ENCODE data around the gene CALHM1. TPM values are rescaled to one million over a fixed set of nuclear protein-coding genes. Genes with fewer than 3 reads are reported as not detected.
"Not testable (repeated sequence)": the region's sequence is repeated elsewhere in the genome, so short reads cannot be mapped to it uniquely, and the experiment has no call there.

CALHM1 gene
- total RNA-seq, result not detected in 2 replicates

DNA sequence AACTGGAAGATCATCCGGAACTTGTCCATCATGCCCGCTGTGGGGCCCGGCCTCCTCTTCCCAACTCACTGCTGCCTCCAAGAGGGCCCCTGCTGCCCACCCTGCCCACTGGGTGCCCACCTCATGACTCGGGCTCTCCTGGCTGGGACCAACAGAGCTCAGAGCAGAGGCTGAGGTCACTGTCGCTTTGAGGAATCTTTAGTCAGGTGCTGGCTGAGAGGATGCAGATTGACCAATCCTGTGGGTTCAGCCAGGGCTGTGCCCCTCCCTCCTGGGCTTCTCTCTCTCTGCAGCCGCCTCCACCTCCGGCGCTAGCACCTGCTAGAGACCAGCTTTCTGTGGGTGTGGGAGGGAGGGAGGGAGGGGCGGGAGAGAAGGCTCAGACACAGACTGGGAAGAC lies at the start of gene CALHM1:
CALHM1 (minus strand) TSS at position 181 of the 400 bp plus-strand sequence; CDS start at position 32, 149 bp downstream.
- Mint-ChIP-seq H3K4me1 (peaks cover 23% of the 10 kb centered on the region), H3K36me3 (ENCODE audit: low read depth) (no peaks in the 10 kb centered on the region), H3K4me3 (peak within 1 kb of the TSS; percentile 28), H3K9me3 (no peaks in the 10 kb centered on the region), H3K27me3 (peaks cover 8% of the 10 kb centered on the region), H3K27ac (no peak within 1 kb of the TSS)
- peak; percentile 66 for DNase-seq
- intact Hi-C loops (cut with micrococcal nuclease), result no loop called here

- peaks cover 49% of the 10 kb centered on the region for H3K27me3 Mint-ChIP-seq
- H3K27ac Mint-ChIP-seq, result no peak overlapping the region
- H3K9me3 Mint-ChIP-seq, result no peaks in the 10 kb centered on the region
- DNase-seq, result no peak
- peaks cover 17% of the 10 kb centered on the region for H3K4me1 Mint-ChIP-seq
- H3K36me3 Mint-ChIP-seq (ENCODE audit: low read depth), result peaks cover 3% of the 10 kb centered on the region
- intact Hi-C loops (cut with micrococcal nuclease), result no loop called here
- H3K4me3 Mint-ChIP-seq, result no peak overlapping the region
Measured at GRCh38 chr10:103507235-103508191, 48.8 kb upstream of the CALHM1 start.

GRCh38 chr10:103506061-103506460 lies 47.4 kb upstream of the CALHM1 start:
- Mint-ChIP-seq H3K36me3 (ENCODE audit: low read depth) (peaks cover 3% of the 10 kb centered on the region), H3K27ac (no peak overlapping the region), H3K9me3 (no peaks in the 10 kb centered on the region), H3K4me1 (peaks cover 22% of the 10 kb centered on the region), H3K4me3 (no peak overlapping the region), H3K27me3 (peaks cover 52% of the 10 kb centered on the region)
- no peak for DNase-seq
- intact Hi-C loops (cut with micrococcal nuclease), result no loop called here

DNA sequence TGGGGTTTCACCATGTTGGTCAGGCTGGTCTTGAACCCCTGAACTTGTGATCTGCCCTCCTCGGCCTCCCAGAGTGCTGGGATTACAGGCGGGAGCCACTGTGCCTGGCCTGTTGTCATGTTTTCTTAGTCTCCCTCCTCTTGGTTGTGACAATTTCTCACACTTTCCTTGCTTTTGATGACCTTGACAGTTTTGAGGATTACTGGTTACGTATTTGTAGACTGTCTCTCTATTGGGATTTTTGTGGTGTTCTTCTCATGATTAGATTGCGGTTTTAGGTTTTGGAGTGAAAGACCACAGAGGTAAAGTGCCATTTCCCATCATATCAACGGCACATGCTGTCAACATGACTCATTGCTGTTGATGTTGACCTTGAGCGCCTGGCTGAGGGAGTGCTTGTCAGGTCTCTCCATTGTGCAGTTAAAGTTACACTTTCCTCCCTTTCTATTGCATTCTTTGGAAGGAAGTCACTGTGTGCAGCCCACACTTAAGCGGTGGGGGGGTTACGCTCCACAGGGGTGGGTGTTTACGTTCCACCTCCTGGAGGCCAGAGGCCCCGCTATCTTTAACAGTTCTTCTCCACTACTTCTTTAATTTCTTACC lies 45.6 kb upstream of the CALHM1 start:
- H3K4me1 Mint-ChIP-seq, result peaks cover 31% of the 10 kb centered on the region
- peak overlapping the region; percentile 59 for H3K27ac Mint-ChIP-seq
- peak overlapping the region; percentile 53 for H3K4me3 Mint-ChIP-seq
- peaks cover 3% of the 10 kb centered on the region for H3K36me3 Mint-ChIP-seq (ENCODE audit: low read depth)
- H3K9me3 Mint-ChIP-seq, result no peaks in the 10 kb centered on the region
- intact Hi-C loops (cut with micrococcal nuclease), result loop anchor here (1.0 to 5.0 kb wide), 3 partner anchors 11 to 183 kb away; partner anchors contain the start of gene NEURL1
- peak; percentile 84 for DNase-seq
- peaks cover 59% of the 10 kb centered on the region for H3K27me3 Mint-ChIP-seq

- Mint-ChIP-seq H3K27me3 (peaks cover 64% of the 10 kb centered on the region), H3K4me1 (peaks cover 31% of the 10 kb centered on the region)
- not testable (repeated sequence) for H3K27ac Mint-ChIP-seq; H3K9me3 Mint-ChIP-seq; H3K4me3 Mint-ChIP-seq; DNase-seq; H3K36me3 Mint-ChIP-seq (ENCODE audit: low read depth)
- intact Hi-C loops (cut with micrococcal nuclease), result loop anchor here (1.0 to 5.0 kb wide), 3 partner anchors 10 to 184 kb away; partner anchors contain the start of gene NEURL1
Measured at GRCh38 chr10:103503777-103504176, 45.1 kb upstream of the CALHM1 start.

DNA sequence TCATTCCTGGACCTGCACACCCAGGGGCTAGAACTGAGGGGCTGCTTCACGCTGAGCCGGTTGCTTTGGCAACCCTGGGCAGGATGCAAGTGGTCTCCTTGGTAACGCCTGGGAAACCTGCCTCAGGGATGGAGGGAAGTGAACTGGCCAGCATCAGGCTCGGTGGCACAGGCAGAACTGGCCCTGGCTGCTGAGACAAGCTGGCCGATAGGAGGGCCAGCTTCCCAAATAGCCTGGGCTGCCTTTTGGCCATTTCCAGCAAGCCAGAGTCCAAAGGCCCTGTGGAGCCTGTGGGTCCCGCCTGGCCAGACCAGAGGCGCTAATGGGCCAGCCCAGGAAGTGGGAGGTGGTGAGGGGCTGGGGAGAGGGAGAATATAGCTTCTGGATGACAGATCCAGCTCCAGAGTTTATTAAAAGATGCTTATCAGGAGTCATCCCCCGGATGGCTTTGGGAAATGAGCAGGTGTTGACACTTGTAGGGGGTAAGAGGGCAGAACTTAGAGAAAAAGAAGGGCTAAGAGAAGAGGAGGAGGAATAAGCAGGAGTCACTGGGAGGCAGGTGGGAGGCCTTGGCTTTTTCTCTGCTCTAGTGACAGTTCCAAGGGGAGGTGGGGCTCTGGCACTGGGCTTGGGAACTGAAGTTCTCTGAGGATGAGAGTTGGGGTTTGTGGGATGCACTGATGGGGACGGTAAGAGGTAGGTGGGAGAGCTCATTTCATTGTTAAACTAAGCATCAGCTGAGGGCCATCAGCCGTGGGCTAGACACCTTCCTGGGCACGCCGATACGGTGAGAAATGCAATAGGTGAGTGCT lies 44.4 kb upstream of the CALHM1 start:
- intact Hi-C loops (cut with micrococcal nuclease), result loop anchor here (5.0 kb wide), 1 partner anchor 184 kb away; no protein-coding TSS in a partner anchor
- Mint-ChIP-seq H3K4me3 (peak overlapping the region; percentile 4), H3K36me3 (ENCODE audit: low read depth) (peaks cover 3% of the 10 kb centered on the region), H3K27me3 (peaks cover 63% of the 10 kb centered on the region), H3K27ac (peak overlapping the region; percentile 43), H3K4me1 (peaks cover 31% of the 10 kb centered on the region), H3K9me3 (no peaks in the 10 kb centered on the region)
- DNase-seq, result no peak

- Mint-ChIP-seq H3K4me1 (peaks cover 30% of the 10 kb centered on the region), H3K27ac (peak overlapping the region; percentile 31), H3K9me3 (no peaks in the 10 kb centered on the region), H3K27me3 (peaks cover 64% of the 10 kb centered on the region), H3K36me3 (ENCODE audit: low read depth) (peaks cover 3% of the 10 kb centered on the region), H3K4me3 (peak overlapping the region; percentile 21)
- no peak for DNase-seq
- intact Hi-C loops (cut with micrococcal nuclease), result loop anchor here (5.0 kb wide), 1 partner anchor 186 kb away; no protein-coding TSS in a partner anchor
Measured at GRCh38 chr10:103501186-103501585, 42.5 kb upstream of the CALHM1 start.

DNA sequence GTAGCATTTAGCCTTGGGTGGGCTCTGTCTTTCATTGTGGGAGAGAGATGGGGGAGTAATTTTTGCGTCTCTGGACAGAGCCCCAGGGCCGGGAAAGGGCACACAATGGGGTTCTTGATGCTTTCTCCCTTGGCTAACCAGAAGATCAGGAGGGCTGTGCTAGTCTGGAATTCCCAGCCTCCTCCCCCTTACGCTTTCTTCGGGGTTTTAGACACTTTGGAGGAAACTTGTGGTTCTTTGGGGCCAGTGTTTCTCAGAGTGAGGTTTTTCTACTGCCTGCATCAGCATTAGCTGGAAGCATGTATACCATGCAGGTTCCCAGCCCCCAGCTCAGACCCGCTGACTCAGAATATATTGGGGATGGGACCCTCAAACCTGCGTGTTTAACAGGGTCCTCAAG lies 41.8 kb upstream of the CALHM1 start:
- peak overlapping the region; percentile 21 for H3K4me3 Mint-ChIP-seq
- H3K36me3 Mint-ChIP-seq (ENCODE audit: low read depth), result peaks cover 3% of the 10 kb centered on the region
- no peak for DNase-seq
- H3K27me3 Mint-ChIP-seq, result peaks cover 64% of the 10 kb centered on the region
- H3K9me3 Mint-ChIP-seq, result no peaks in the 10 kb centered on the region
- intact Hi-C loops (cut with micrococcal nuclease), result loop anchor here (5.0 kb wide), 1 partner anchor 187 kb away; no protein-coding TSS in a partner anchor
- H3K27ac Mint-ChIP-seq, result peak overlapping the region; percentile 31
- H3K4me1 Mint-ChIP-seq, result peaks cover 30% of the 10 kb centered on the region

DNA sequence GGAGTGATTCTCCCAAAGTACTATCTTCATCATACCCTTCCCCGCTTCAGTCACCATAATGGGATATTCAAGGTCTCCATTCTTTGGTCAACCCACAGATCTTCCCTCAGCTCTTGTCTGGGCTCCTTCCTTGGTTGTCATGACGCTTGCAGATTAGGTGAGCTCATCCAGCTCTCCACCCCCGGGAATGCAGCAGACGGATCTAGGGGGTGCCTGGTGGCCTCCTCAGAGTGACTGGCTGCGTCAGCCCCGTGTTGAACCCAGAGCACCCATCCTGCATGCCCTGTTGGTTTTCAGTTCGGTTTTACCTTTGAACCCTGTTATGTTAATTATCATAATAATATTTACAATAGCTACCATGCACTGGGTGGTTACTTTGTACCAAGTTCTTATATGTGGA lies 41.2 kb upstream of the CALHM1 start:
- Mint-ChIP-seq H3K9me3 (no peaks in the 10 kb centered on the region), H3K27ac (no peak overlapping the region), H3K36me3 (ENCODE audit: low read depth) (peaks cover 3% of the 10 kb centered on the region), H3K4me3 (no peak overlapping the region), H3K4me1 (peaks cover 30% of the 10 kb centered on the region), H3K27me3 (peaks cover 70% of the 10 kb centered on the region)
- DNase-seq, result no peak
- intact Hi-C loops (cut with micrococcal nuclease), result loop anchor here (5.0 kb wide), 1 partner anchor 187 kb away; no protein-coding TSS in a partner anchor

- Mint-ChIP-seq H3K4me3 (no peak overlapping the region), H3K9me3 (no peaks in the 10 kb centered on the region), H3K4me1 (peaks cover 28% of the 10 kb centered on the region), H3K36me3 (ENCODE audit: low read depth) (no peaks in the 10 kb centered on the region), H3K27me3 (peaks cover 74% of the 10 kb centered on the region), H3K27ac (no peak overlapping the region)
- no peak for DNase-seq
- intact Hi-C loops (cut with micrococcal nuclease), result no loop called here
Measured at GRCh38 chr10:103498936-103499638, 40.4 kb upstream of the CALHM1 start.

GRCh38 chr10:103497161-103497915 lies 38.6 kb upstream of the CALHM1 start:
- DNase-seq, result no peak
- Mint-ChIP-seq H3K9me3 (no peaks in the 10 kb centered on the region), H3K27ac (no peak overlapping the region), H3K36me3 (ENCODE audit: low read depth) (no peaks in the 10 kb centered on the region), H3K4me3 (no peak overlapping the region), H3K4me1 (peaks cover 28% of the 10 kb centered on the region), H3K27me3 (peaks cover 74% of the 10 kb centered on the region)
- intact Hi-C loops (cut with micrococcal nuclease), result no loop called here

- DNase-seq, result no peak
- intact Hi-C loops (cut with micrococcal nuclease), result no loop called here
- Mint-ChIP-seq H3K4me3 (peak overlapping the region; percentile 73), H3K36me3 (ENCODE audit: low read depth) (no peaks in the 10 kb centered on the region), H3K9me3 (no peaks in the 10 kb centered on the region), H3K27ac (no peak overlapping the region), H3K27me3 (peaks cover 71% of the 10 kb centered on the region), H3K4me1 (peaks cover 24% of the 10 kb centered on the region)
Measured at GRCh38 chr10:103495321-103495720, 36.6 kb upstream of the CALHM1 start.
